AG09319 (cell line): Measurements from ENCODE around the gene NR2C1.

Experiments used
- DNase-seq: peaks from one replicate; pipeline ENCODE4 v3.0.0-alpha.2; 2010; ENCODE audit warnings: low read depth; ENCODE audit errors: extremely low read depth
- CTCF ChIP-seq: IDR thresholded peaks from 2 replicates; pipeline ENCODE4 v1.5.1; 2011; ENCODE audit warnings: low read depth, mild to moderate bottlenecking, inconsistent platforms, low read length, moderate library complexity

Gene NR2C1

GRCh38 chr12:94973221-94973620 is 100.2 kb downstream of the NR2C1 start:
- TF ChIP-seq CTCF: no peak
- no peak for DNase-seq

- TF ChIP-seq CTCF: no peak
- no peak for DNase-seq
Observed at GRCh38 chr12:94972795-94973194, 100.6 kb downstream of the NR2C1 start.

- TF ChIP-seq CTCF: no peak
- DNase-seq: no peak
Observed at GRCh38 chr12:94971923-94972322, 101.5 kb downstream of the NR2C1 start.

- TF ChIP-seq CTCF: no peak
- DNase-seq: no peak
Observed at GRCh38 chr12:94970560-94970959, 102.9 kb downstream of the NR2C1 start.
